Hematopoietic multipotent progenitor cell treated with erythropoietin and hydrocortisone succinate and interleukin-3 and kit ligand, for 8 days (in vitro differentiated cells): ENCODE results near the gene GFRA1.

Experiments used
- DNase-seq: peaks from one replicate; pipeline ENCODE4 v3.0.0-alpha.2; 2015

Gene GFRA1

DNA sequence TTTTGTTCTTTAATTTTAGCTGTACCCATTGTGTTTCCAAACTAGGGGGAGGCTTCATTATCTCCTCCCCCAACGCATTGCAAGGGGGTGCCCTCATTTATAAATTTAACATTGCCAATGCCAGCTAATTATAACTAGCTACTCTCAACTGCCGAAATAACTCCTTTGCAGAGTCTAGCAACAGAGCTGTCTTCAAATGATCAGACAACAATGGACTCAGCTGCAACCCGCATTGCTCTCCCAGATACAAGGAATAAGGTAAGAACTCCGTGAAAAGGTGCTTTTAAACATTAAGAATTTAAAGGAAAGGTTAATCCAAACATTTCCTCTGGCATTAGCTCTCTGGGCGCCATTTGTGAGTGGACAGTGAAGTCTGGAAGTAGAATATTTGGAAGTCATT is 116.2 kb downstream of the GFRA1 start:
- no peak for DNase-seq

- DNase-seq: no peak
These were observed 117.8 kb downstream of the GFRA1 start for GRCh38 chr10:116155191-116155590.

DNA sequence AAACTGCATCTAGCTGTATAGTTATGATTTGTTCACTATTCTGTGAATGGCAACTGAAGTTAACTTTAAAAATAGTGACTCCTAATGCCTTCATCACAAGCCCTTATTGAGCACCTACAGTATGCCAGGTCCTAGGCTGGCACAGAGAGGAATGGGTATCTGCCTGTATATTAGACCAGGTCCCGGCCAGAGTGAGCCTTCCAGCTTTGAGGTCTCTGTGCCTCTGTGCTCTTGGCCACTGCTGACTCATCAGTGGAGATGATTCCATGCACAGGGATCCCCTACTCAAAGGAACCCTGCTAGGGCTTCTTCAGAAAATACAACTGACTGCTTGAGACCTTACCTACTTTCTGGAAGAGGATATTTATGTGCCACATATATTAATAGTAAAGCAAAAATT is 118.4 kb downstream of the GFRA1 start:
- DNase-seq: no peak

DNA sequence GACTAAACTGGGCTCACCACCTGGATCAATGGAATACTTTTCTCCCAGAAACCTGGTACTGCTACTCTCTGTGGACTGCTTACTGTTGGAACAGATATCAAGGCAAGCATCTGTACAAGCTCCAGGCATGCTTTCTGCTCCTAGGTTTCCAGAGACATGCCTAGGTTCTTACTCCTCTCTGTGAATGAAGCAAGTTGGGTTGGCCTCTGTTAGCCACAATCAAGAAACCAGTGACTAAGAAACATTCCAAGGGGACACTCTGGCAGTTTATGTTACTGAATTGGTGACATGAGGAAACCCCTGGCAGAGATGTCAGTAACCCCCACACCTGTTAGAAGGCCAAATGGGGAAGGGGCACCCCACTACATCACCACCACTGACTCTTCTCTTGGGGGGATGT is 121.9 kb downstream of the GFRA1 start:
- no peak for DNase-seq

DNA sequence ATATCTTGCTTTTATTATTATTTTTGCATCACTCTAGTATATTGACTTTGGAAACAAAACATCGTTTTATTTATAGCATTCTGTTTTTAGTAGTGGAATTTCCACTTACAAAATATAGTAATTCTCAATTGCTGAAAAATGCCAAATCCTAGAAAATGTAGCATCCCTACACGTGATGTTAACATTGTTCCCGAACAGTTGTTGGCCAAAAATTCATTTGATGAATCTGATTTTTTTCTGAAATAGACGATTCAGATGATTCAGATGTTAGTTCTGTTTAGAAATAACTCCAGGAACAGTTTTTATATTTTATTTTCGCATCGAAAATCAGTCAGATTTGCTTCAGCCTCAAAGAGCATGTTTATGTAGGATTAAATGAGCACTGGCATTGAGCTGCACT is 122.4 kb downstream of the GFRA1 start:
- no peak for DNase-seq

DNA sequence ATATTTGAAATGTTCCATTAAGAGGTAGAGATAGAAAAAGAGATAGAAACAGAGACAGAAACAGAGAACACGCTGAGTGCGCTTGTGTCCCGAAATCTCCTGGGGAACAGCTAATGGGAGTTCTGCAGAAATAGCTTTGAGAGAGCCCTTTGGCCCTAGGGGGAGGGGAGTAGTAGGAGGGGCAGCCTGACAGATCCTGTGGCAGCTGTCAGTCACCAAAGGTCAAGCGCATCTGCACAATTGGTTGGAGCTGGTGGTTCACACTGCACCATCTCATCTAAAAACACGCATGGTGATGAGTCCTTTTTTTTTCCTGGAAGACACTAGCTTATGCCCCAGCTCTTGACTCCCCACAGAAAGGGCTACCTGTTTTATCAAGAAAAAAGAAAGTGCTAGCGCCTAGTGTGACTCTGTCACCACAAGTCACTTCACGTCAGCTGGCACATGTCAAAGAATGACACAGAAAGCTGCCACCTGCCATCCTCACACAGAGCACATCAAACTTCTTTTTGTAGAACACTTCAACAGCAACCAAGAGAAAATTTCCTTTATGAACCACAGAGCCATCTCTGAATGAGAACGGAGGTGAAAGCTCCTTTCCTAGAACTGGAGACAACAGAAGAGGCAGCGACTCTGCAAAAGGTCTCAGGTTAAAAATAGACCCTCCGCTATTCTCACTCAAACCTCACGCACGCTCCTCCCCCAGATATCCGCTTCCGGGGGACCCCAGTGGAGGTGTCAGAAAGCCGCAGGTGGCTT is 125.7 kb downstream of the GFRA1 start:
- DNase-seq: no peak

DNA sequence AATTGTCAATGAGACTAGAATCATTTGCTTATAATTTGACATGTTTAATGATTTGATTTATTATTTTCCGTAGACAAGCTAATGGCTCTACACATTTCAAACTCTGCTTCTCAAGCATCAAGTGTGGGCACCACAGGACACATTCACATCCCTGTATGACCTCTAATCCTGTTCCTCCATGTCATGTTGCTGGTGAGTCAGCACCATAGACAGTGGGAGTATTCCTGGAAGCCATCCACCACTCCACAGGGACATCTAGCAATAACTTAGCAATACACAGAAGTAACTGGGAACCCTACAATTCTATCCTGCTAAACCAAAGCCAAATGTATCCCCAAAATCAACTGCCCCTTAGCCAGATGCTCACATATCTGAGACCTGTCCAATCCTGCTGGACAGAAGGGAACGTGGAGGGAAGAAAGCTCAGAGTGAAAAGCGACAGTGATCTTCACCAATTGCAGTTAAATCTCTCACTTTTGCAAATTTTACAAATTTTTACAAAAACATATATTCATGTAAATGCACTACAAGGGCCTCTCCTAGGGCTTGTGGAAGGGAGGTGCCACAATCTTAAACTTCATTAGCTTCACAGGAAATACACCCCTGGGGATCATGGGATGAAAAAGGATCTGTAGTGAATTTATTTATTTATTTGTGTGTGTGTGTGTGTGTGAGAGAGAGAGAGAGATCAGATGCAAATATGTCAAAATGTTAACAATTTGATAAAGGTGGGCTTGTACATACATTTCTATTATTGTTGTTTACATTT is 126.5 kb downstream of the GFRA1 start:
- no peak for DNase-seq

- no peak for DNase-seq
These were observed 129.3 kb downstream of the GFRA1 start for GRCh38 chr10:116143673-116144222.

DNA sequence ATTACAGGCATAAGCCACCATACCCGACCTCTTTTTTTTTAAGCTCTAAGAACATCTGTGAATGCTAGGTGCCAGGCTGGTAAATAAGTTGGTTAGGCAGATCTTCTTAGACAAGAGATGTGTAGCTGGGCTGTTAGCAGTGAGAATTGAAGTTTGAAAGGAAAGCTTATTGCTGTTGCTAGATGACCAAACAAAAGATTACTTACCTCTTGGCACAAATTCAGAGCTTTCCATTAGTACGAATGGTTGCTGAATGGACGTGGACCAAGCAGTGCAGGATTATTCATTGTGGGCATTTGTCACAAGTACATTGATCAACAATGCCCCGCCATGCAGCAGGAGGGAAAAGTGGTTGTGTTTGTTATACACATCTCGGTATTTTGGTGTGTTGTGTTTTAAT is 131.2 kb downstream of the GFRA1 start:
- DNase-seq: no peak

GRCh38 chr10:116141246-116141645 is 131.8 kb downstream of the GFRA1 start:
- DNase-seq: no peak

DNA sequence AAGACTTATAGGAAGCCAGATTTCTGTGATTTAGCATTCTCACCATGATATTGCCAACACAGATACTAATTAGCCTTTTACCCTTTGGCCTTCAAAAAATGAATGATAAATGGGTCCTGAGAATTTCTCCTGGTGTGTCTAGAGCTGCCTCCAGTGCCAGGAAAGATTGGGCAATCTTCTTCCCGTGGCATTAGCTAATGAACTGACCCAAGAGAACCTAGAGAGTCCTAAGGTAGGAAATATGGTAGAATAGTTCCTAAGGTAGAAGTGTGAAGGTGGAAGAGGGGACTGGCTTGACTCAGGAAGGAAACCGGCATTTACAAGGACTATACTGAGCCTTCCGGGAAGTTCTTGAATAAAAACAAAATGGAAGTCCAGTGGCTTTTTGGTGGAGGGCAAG is 133.1 kb downstream of the GFRA1 start:
- no peak for DNase-seq

DNA sequence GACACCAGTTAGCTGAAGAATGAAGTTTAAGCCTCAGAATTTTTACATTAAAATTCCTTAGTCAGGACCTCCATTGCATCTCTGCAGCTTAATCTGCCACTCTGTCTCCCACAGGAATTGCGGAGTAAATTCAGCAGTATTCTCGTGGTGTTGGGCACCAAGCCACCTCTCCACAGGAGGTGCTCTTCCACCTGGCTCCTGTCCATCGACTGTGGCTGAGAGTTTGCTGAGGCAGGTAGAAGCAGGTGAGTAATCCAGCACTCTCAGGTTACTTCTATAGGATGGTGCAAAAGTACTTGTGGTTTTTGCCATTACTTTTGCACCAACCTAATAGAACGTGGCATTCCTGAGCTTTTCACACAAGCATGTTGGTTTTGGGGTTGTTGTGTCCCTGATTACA is 134.1 kb downstream of the GFRA1 start:
- DNase-seq: no peak

- DNase-seq: no peak
These were observed 136.7 kb downstream of the GFRA1 start for GRCh38 chr10:116136261-116136660.

DNA sequence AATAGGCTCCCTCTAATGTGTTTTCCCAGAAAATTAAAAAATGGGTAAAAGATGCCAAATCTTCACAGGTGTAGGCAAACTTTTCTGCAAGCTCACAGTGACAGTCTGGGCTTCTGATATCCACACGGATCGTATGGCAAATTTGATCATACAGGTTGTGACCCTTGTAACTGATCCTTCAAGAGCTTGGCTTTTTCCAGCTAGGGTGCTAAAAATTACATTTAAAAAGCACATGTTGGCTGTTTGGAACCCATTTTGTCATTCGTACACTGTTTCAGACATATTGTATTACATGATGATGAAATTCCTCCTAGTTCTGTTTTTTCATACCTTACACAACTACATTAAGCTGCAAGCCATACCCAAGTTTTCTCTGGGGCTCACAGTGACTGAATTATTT is 138.7 kb downstream of the GFRA1 start:
- no peak for DNase-seq

DNA sequence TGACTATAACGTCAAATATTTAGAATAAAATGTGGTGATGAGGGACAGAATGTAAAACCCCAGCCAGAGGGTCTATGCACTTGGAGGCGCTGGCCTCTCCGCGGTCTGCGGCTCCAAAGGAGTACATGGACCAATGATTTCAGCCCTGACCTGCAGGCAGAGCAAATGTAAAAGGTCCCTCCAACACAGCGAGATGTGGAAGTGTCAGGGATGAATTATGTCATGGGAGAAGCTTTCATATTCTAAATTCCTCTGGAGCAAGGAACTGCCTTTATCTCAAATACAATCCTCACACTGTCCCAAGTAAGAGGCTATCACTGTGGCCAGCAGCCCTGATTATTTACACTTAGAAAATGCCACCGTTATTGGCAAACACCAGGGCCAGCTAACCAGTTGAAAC is 139.4 kb downstream of the GFRA1 start:
- no peak for DNase-seq

GRCh38 chr10:116132780-116133399 is 140.1 kb downstream of the GFRA1 start:
- DNase-seq: no peak

DNA sequence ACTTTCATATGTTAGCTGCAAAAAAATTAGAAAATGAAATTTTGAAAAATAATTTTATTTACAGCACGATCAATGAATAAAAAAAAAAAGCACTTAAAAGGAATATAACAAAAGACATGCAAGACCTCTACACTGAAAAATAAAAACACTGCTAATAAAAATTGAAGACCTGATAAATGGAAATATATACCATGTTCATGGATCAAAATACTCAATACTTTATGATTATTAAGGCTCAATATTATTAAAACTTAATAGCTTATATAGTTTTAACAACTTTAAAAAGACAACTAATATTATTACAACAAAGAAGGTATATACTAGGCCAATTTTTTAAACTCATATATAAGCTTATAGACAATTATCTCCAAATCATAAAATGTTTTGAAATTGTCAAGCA is 143.0 kb downstream of the GFRA1 start:
- DNase-seq: no peak

DNA sequence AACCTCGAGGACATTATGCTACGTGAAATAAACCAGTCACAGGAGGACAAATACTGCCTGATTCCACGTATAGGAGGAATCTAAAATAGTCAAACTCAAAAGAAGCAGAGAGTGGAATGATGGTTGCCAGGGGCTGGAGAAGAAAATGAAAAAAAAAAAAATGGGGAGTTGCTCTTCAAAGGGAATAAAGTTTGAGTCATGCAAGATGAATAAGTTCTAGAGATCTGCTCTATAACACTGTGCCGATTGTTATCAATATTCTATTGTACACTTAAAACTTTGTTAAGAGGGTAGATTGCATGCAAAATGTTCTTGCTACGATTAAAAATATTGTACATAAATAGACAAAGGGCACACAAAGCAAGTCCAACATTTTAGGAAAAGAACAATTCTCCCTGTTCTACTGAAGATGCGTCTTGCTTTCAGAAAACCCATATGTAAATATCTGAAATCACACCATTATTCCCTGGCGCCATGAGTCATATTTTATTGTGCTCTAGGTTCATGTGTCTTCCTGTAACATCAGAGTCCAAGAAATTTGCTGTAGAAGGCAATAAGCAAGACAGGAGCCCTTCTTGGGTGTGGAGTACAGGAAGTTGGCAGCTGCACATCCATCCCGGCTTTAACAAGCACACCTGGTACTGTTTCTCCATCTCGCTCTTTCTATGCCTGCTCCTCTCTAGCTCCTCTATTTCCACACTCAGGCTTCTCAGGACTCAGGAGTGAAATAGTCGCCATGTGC is 145.9 kb downstream of the GFRA1 start:
- no peak for DNase-seq

- DNase-seq: no peak
These were observed 146.8 kb downstream of the GFRA1 start for GRCh38 chr10:116126239-116126638.

- no peak for DNase-seq
These were observed 147.8 kb downstream of the GFRA1 start for GRCh38 chr10:116125180-116125579.

DNA sequence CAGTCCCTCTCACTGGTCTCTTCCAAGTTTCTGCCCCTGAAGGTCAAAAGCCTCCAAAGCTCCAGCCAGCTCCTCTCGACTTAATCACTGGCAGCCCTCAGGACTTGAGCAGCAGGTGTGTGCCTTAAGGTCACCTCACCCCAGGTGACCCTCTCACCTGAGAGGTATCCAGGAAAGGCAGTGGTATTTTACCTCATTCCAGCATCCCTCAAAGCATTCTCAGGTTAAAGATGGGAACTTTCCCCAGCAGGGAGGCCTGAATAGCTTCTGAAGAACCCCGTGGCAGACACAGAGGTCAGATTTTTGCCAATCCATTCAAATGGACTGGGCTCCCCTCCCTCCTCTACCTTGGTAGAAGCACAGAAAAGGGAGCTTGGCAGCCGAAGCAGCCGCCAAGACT is 148.2 kb downstream of the GFRA1 start:
- no peak for DNase-seq

GRCh38 chr10:116122664-116123063 is 150.3 kb downstream of the GFRA1 start:
- no peak for DNase-seq
